Measurements from ENCODE around the gene NETO2. TPM values are rescaled to one million over a fixed set of nuclear protein-coding genes. Genes with fewer than 3 reads are reported as not detected.

NETO2 gene
- total and polyA plus RNA-seq, 2 of the 13 experiments (the other 11 are each of a cell fraction or from before 2014, with no cell fraction given), result 8.2 to 13.5 TPM

GRCh38 chr16:47037396-47037745 is 106.4 kb downstream of the NETO2 start (continued):
- TF ChIP-seq ZNF407 (CRISPR knock-in tag; IDR thresholded peaks at IDR 0.05; ENCODE audit: not compliant biosample characterization) (no peak), ZBTB46 (CRISPR knock-in tag; IDR thresholded peaks at IDR 0.05; ENCODE audit: borderline replicate concordance) (no peak), TAF1 (CRISPR knock-in tag; IDR thresholded peaks at IDR 0.05) (0 out of 2 replicates have a peak, but pooled peaks have one; percentile 11), MED8 (CRISPR knock-in tag; IDR thresholded peaks at IDR 0.05; ENCODE audit: insufficient replicate concordance) (no peak), ZSCAN25 (CRISPR knock-in tag; IDR thresholded peaks at IDR 0.05) (no peak), ZNF672 (CRISPR knock-in tag; IDR thresholded peaks at IDR 0.05) (no peak), FOXJ3 (CRISPR knock-in tag; IDR thresholded peaks at IDR 0.05; ENCODE audit: borderline replicate concordance) (no peak), SOX5 (CRISPR knock-in tag; IDR thresholded peaks at IDR 0.05; ENCODE audit: borderline replicate concordance) (no peak), MEIS2 (CRISPR knock-in tag; IDR thresholded peaks at IDR 0.05) (no peak; the same call in 1 of the 2 replicates), NKX3-1 (CRISPR knock-in tag; IDR thresholded peaks at IDR 0.05) (no peak), TRIM24 (CRISPR knock-in tag; IDR thresholded peaks at IDR 0.05) (no peak), ZNF280D (CRISPR knock-in tag; IDR thresholded peaks at IDR 0.05) (peak; percentile 27; the same call in 1 of the 2 replicates), KAT8 (CRISPR knock-in tag; IDR thresholded peaks at IDR 0.05) (no peak), HNRNPUL1 (IDR thresholded peaks at IDR 0.05; ENCODE audit: low read depth, low read length) (no peak), ZNF552 (CRISPR knock-in tag; IDR thresholded peaks at IDR 0.05; ENCODE audit: borderline replicate concordance) (no peak)

Measured in HepG2 (cell line).